PC-9 (cell line): ENCODE data around the gene PTGR3. TPM values are rescaled to one million over a fixed set of nuclear protein-coding genes. Genes with fewer than 3 reads are reported as not detected.

Experiments
- BruUV-seq: library from RNA; stranded (reverse); fragments of 400-500 nt; replicated peaks from 2 replicates; lab custom pipeline; 2021; lab: Mats Ljungman, UMichigan
- CTCF ChIA-PET: fragments of 300-600 bp; sonication (Branson Sonifier 250); formaldehyde crosslinking; loops from one replicate; lab custom pipeline; 2022; ENCODE audit warnings: antibody characterized with exemption; lab: Charles Lee
- POLR2A ChIA-PET: fragments of 300-600 bp; sonication (Branson Sonifier 250); formaldehyde crosslinking; loops from one replicate; lab custom pipeline; 2022; ENCODE audit warnings: antibody characterized with exemption; ENCODE audit not compliant: unreplicated experiment; lab: Charles Lee
- DNase-seq, 2 experiments: peaks; one replicate each; pipeline versions ENCODE4 v3.0.0 to v3.0.0-alpha.2; 2015 to 2022; ENCODE audit warnings: mixed read lengths in 1 of 2
- H2AFZ ChIP-seq: fragments of 200-600 bp; sonication (generic); 2 replicates; pipeline ENCODE4 v1.8.1; 2017; ENCODE audit warnings: antibody characterized with exemption
- H3F3A ChIP-seq: fragments of 200-600 bp; sonication (generic); 2 replicates; pipeline ENCODE4 v1.8.1; 2017; ENCODE audit warnings: antibody characterized with exemption, mild to moderate bottlenecking, low read depth; ENCODE audit not compliant: insufficient read depth
- H3K27ac ChIP-seq: fragments of 200-600 bp; sonication (generic); 2 replicates; pipeline ENCODE4 v1.6.1; 2016; ENCODE audit warnings: mixed run types
- H3K27me3 ChIP-seq: fragments of 200-600 bp; sonication (generic); 2 replicates; pipeline ENCODE4 v1.6.1; 2016; ENCODE audit warnings: low read depth, mixed run types; ENCODE audit not compliant: insufficient read depth
- H3K36me3 ChIP-seq: fragments of 200-600 bp; sonication (generic); 2 replicates; pipeline ENCODE4 v1.6.1; 2016; ENCODE audit warnings: low read depth, mixed run types
- H3K4me1 ChIP-seq: fragments of 200-600 bp; sonication (generic); replicated peaks from 2 replicates; pipeline ENCODE4 v1.6.1; 2016; ENCODE audit warnings: mixed run types; ENCODE audit not compliant: insufficient read depth
- H3K4me2 ChIP-seq: fragments of 200-600 bp; sonication (generic); 2 replicates; pipeline ENCODE4 v1.6.1; 2017; ENCODE audit warnings: mixed run types
- H3K4me3 ChIP-seq: fragments of 200-600 bp; sonication (generic); 2 replicates; pipeline ENCODE4 v1.6.1; 2016; ENCODE audit warnings: mixed run types
- H3K79me2 ChIP-seq: fragments of 200-600 bp; sonication (generic); 2 replicates; pipeline ENCODE4 v1.6.1; 2017; ENCODE audit warnings: low read depth, mixed run types
- H3K9me2 ChIP-seq: fragments of 200-600 bp; sonication (generic); 2 replicates; pipeline ENCODE4 v1.8.1; 2017; ENCODE audit warnings: mild to moderate bottlenecking; ENCODE audit not compliant: insufficient read depth
- H3K9me3 ChIP-seq: fragments of 200-600 bp; sonication (generic); 2 replicates; pipeline ENCODE4 v1.8.1; 2016; ENCODE audit warnings: low read depth; ENCODE audit not compliant: insufficient read depth
- H4K20me1 ChIP-seq: fragments of 200-600 bp; sonication (generic); 2 replicates; pipeline ENCODE4 v1.8.1; 2017; ENCODE audit not compliant: insufficient read depth
- CTCF ChIP-seq: fragments of 200-600 bp; sonication (generic); conservative IDR thresholded peaks from 2 replicates; pipeline ENCODE4 v1.6.1; 2017; ENCODE audit warnings: mixed run types, antibody characterized with exemption, mild to moderate bottlenecking, moderate library complexity
- EZH2 ChIP-seq: fragments of 200-600 bp; sonication (generic); IDR thresholded peaks from 2 replicates; pipeline ENCODE4 v1.8.0; 2017; ENCODE audit warnings: antibody characterized with exemption, low read depth
- intact Hi-C: fragments of 100-400 bp; cut with micrococcal nuclease; formaldehyde crosslinking; loops from one replicate; pipeline ENCODE4 v1.10.0; 2022; ENCODE audit not compliant: unreplicated experiment
- total RNA-seq: library from RNA; stranded (reverse); gene quantifications from 2 replicates; pipeline ENCODE4 v1.2.3, GENCODE V29; 2021

Gene PTGR3
- total RNA-seq, 1 experiment from 2014 or later, result 38.4 TPM

GRCh38 chr18:75228967-75229366 lies 20.0 kb upstream of the PTGR3 start:
- Histone ChIP-seq H3K27ac (no peak overlapping the region), H4K20me1 (no peaks in the 10 kb centered on the region; the same call in 1 of the 2 replicates), H3F3A (no peaks in the 10 kb centered on the region), H3K36me3 (no peaks in the 10 kb centered on the region), H2AFZ (no peak overlapping the region), H3K4me3 (no peak overlapping the region), H3K27me3 (no peaks in the 10 kb centered on the region), H3K9me3 (no peaks in the 10 kb centered on the region), H3K79me2 (no peaks in the 10 kb centered on the region), H3K9me2 (no peaks in the 10 kb centered on the region), H3K4me1 (no peaks in the 10 kb centered on the region), H3K4me2 (no peak overlapping the region)
- intact Hi-C loops, result no loop called here
- no peak for DNase-seq
- TF ChIP-seq EZH2 (no peak), CTCF (no peak)
- ChIA-PET POLR2A (no interaction called here), CTCF (no interaction called here)
- no TSS peak for BruUV-seq

DNA sequence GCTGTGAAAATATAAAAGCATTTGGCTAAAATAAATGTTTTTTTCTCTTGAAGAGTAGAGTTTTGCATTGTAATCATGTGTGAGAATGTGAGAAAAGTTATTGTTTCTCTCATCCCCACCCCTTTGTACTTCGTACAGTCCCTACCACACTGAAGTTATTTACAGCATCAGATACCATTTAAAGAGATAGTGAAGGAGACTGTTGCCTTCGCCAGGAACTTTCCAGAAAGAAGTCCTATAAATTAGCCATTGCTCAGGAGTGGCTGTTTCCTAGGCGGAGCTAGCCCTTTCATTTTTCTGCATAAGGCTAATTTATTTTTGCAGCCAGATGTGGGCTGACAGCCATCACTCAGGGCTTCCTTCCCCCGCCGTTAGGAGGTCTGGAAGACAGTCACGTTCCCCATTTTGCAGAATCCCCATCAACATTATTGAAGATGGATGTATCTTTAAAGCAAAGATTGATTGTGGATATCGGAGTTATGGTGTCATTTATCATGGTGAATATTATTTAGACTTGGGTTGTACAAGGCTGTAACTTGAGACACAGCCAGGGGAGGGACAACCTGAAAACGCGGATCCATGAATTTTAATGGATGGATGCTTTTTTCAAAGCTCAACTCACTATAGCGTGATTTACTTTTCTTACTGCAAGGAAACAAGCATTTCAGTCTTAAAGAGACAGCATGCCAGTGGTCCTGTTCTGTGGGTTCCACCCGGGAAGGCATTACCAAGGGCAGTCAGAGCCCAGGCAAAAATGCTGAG lies 18.8 kb upstream of the PTGR3 start:
- H3K4me3 ChIP-seq, result no peak overlapping the region
- H2AFZ ChIP-seq, result no peak overlapping the region
- no peaks in the 10 kb centered on the region for H3K27me3 ChIP-seq
- H3K36me3 ChIP-seq, result no peaks in the 10 kb centered on the region
- H3K9me2 ChIP-seq, result no peaks in the 10 kb centered on the region
- no peaks in the 10 kb centered on the region for H3K79me2 ChIP-seq
- TF ChIP-seq EZH2 (no peak), CTCF (no peak)
- H3K9me3 ChIP-seq, result no peaks in the 10 kb centered on the region
- no peak overlapping the region for H3K27ac ChIP-seq
- no peak overlapping the region for H3K4me2 ChIP-seq
- CTCF ChIA-PET, result no interaction called here
- intact Hi-C loops, result no loop called here
- no peak for DNase-seq
- no TSS peak for BruUV-seq
- H4K20me1 ChIP-seq, result no peaks in the 10 kb centered on the region
- POLR2A ChIA-PET, result no interaction called here
- no peaks in the 10 kb centered on the region for H3F3A ChIP-seq
- H3K4me1 ChIP-seq, result no peaks in the 10 kb centered on the region

DNA sequence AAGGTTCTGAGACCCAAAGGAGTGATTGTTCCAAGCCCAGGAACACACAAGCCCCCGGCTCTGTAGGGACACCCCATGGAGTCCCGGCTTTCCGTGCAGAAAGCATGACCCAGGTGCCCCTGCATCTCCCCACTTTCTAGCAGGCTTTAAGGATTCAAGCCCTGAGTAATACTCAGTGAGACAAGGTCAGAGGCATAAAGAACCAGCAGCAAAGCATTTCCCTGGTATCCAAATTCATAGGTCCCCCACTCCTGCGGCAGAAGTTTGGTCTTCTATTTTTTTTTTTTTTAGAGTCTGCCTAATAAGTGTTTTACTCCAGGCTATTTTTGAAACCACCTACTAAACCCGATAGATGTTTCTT lies 18.0 kb upstream of the PTGR3 start:
- CTCF ChIA-PET, result no interaction called here
- intact Hi-C loops, result no loop called here
- no peak overlapping the region for H3K27ac ChIP-seq
- no peaks in the 10 kb centered on the region for H3K9me2 ChIP-seq
- no peaks in the 10 kb centered on the region for H3K9me3 ChIP-seq
- DNase-seq, result no peak
- no peak overlapping the region for H3K4me3 ChIP-seq
- H3F3A ChIP-seq, result no peaks in the 10 kb centered on the region
- H3K27me3 ChIP-seq, result no peaks in the 10 kb centered on the region
- POLR2A ChIA-PET, result no interaction called here
- H4K20me1 ChIP-seq, result no peaks in the 10 kb centered on the region
- H3K4me1 ChIP-seq, result no peaks in the 10 kb centered on the region
- H3K4me2 ChIP-seq, result no peak overlapping the region
- H3K36me3 ChIP-seq, result no peaks in the 10 kb centered on the region
- H3K79me2 ChIP-seq, result no peaks in the 10 kb centered on the region
- no peak overlapping the region for H2AFZ ChIP-seq
- BruUV-seq, result no TSS peak
- TF ChIP-seq CTCF (no peak), EZH2 (no peak)
